Psoas muscle (tissue), 8 donors: ENCODE measurements around the gene VPS37C. TPM values are rescaled to one million over a fixed set of nuclear protein-coding genes. Genes with fewer than 3 reads are reported as not detected.

ENCODE experiments used
- ATAC-seq, 4 donors: fragments of 200-7000 bp; cut with Tn5 transposase; one replicate each; pipeline ENCODE4 v1.9.1; 2020; ENCODE audit warnings: moderate library complexity in 3 of 4, mild to moderate bottlenecking in 2 of 4
- DNase-seq, 2 donors: peaks; one replicate each; pipeline ENCODE4 v3.0.0-alpha.2; 2020
- H3K27ac ChIP-seq: fragments of 200-600 bp; one replicate; pipeline ENCODE4 v1.8.0; 2022
- H3K27me3 ChIP-seq, 3 donors: fragments of 200-600 bp in 1 of 3; one replicate each; pipeline versions ENCODE4 v1.6.1 to v1.8.0; 2013 to 2022; ENCODE audit warnings: low read length in 2 of 3, mild to moderate bottlenecking in 2 of 3, moderate library complexity in 1 of 3; ENCODE audit not compliant: insufficient read depth in 3 of 3
- H3K36me3 ChIP-seq, 2 donors: fragments of 200-600 bp in 1 of 2; one replicate each; pipeline versions ENCODE4 v1.6.1 to v1.8.0; 2013 to 2022; ENCODE audit warnings: low read depth in 1 of 2, mild to moderate bottlenecking in 1 of 2, moderate library complexity in 1 of 2; ENCODE audit not compliant: insufficient read depth in 1 of 2
- H3K4me1 ChIP-seq: fragments of 200-600 bp; one replicate; pipeline ENCODE4 v1.8.0; 2022
- H3K4me3 ChIP-seq: fragments of 200-600 bp; one replicate; pipeline ENCODE4 v1.8.0; 2022; ENCODE audit warnings: mild to moderate bottlenecking
- H3K9me3 ChIP-seq: fragments of 200-600 bp; one replicate; pipeline ENCODE4 v1.8.0; 2022
- WGBS, 3 donors: extraction: QIAGEN DNeasy Blood & Tissue Kit; methylation state at CpG; one replicate each; pipeline versions ENCODE4 v1.1.6 to v1.1.7; 2013; 5-methylcytosine and 5-hydroxymethylcytosine counted together
- intact Hi-C, 2 donors: fragments of 100-400 bp; cut with DNase I; formaldehyde crosslinking; loops; one replicate each; pipeline versions ENCODE4 v1.11.0 to v1.14.2; 2022
- polyA plus RNA-seq, 3 donors: library from polyadenylated mRNA; stranded (reverse); fragments of 200-250 nt; gene quantifications; one replicate each; pipeline ENCODE4 v1.2.3, GENCODE V29; 2013
- total RNA-seq, 4 donors: library from RNA; stranded (reverse); fragmentation: NEBNext Ultra II Directional in 2 of 4; extraction: Animal tissue kit (Norgen Biotek cat#: 25700) in 2 of 4; gene quantifications; one replicate each; pipeline versions ENCODE4 v1.2.1 to v1.2.4, GENCODE V29; 2021 to 2023
- TF ChIP-seq, protein P1 (sequence below): fragments of 200-600 bp; IDR thresholded peaks from one replicate; pipeline ENCODE4 v1.8.0; 2022; ENCODE audit warnings: antibody characterized with exemption
- donor health status: healthy with polysubstance abuse.
- donor health status: DM: no; HTN: no; CAD: no; lungs with moderate emphysema.
- donor health status: Bipolar disorder and iron deficiency.
- donor health status: healthy.
- donor health status: DM: yes; HTN: yes; CAD: no.
- donor health status: DM: no; HTN: no; CAD: no.
- donor health status: DM: no; HTN: no; CAD: no.
- donor health status: DM: yes; HTN: yes; CAD: no.

Gene VPS37C
- total and polyA plus RNA-seq, 7 donors, result 16.9 to 39.8 (median 25.6) TPM

DNA sequence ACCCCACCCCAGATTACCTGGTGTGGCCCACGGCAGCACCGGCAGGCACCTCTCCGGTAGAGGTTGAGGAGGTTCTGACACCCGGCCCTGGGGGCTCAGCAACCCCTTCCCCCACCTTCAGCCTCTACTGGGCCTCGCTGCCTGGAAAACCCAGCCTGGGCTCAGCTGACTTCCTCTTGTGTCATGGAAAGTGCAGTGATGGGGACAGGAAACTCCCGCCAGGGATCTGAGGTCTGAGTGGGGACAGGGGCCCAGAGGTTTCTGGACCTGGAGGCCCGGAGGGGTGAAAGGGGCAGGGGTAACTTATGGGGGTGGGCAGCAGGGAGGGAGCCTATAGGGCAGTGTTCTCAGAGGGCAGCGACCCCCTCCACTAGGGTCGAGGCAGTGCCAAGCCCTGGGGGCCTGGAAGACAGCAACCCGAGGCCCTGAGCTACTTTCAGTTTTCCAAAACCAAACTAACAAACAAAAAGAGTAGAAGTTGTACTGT is 68.9 kb downstream of the VPS37C start:
- ATAC-seq (no peak), DNase-seq (no peak)
- no peaks in the 10 kb centered on the region for H3K4me1 ChIP-seq
- no peaks in the 10 kb centered on the region for H3K9me3 ChIP-seq
- H3K27me3 ChIP-seq, result no peaks in the 10 kb centered on the region
- 80 to 83% (median 81%) methylated on average over 10 of the region's 10 CpGs for WGBS, 3 donors
- H3K36me3 ChIP-seq, result no peaks in the 10 kb centered on the region
- TF ChIP-seq, protein P1, sequence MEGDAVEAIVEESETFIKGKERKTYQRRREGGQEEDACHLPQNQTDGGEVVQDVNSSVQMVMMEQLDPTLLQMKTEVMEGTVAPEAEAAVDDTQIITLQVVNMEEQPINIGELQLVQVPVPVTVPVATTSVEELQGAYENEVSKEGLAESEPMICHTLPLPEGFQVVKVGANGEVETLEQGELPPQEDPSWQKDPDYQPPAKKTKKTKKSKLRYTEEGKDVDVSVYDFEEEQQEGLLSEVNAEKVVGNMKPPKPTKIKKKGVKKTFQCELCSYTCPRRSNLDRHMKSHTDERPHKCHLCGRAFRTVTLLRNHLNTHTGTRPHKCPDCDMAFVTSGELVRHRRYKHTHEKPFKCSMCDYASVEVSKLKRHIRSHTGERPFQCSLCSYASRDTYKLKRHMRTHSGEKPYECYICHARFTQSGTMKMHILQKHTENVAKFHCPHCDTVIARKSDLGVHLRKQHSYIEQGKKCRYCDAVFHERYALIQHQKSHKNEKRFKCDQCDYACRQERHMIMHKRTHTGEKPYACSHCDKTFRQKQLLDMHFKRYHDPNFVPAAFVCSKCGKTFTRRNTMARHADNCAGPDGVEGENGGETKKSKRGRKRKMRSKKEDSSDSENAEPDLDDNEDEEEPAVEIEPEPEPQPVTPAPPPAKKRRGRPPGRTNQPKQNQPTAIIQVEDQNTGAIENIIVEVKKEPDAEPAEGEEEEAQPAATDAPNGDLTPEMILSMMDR, result no peak
- H3K27ac ChIP-seq, result no peak overlapping the region
- intact Hi-C loops, result no loop called here
- no peak overlapping the region for H3K4me3 ChIP-seq

DNA sequence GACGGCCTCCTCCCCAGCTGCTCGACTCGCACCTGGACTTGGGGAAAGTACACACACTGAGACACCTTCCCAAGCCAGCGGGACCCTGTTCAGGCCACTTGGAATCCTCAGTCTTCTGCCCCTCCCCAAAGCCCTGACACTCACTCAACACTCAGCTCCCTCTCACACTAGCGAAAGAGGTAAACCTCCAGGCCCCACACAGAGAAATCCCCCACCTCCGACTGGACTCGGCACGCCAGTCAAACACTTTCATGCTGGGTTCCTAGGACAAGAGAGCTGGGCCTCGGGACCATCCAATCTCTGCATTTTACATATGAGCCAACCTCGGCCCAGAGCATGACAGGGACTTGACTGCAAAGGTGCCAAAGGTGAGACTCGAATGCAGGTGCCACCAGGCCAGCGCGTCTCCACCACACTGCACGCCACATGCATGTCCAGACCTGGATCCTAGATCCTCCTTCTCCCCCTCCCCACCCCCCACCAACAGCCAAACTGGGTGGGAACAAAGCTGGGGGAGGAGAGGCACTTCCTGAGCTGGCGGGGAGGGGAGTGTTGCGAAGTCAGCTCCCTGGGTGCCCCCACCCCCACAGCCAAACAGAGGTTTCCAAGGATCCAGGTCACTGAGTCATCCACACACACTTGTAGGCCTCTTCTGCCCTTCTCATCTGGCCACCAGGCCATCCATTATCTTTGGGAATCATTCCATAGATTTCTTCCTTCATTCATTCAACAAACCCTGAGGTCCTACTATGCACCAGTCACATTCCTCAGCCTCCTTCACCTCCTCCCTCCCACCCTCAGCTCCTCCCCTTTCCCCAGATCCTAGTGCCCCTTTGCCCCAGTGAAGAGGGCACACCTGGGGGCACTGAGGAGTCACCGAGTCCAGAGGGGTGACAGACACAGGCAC is 69.6 kb downstream of the VPS37C start:
- H3K4me1 ChIP-seq, result no peaks in the 10 kb centered on the region
- no peaks in the 10 kb centered on the region for H3K9me3 ChIP-seq
- H3K4me3 ChIP-seq, result no peak overlapping the region
- ATAC-seq (no peak), DNase-seq (no peak)
- 92 to 95% (median 95%) methylated on average over 17 of the region's 17 CpGs for WGBS, 3 donors
- TF ChIP-seq, protein P1, result no peak
- H3K27me3 ChIP-seq, result no peaks in the 10 kb centered on the region
- intact Hi-C loops, result no loop called here
- no peaks in the 10 kb centered on the region for H3K36me3 ChIP-seq
- H3K27ac ChIP-seq, result no peak overlapping the region

DNA sequence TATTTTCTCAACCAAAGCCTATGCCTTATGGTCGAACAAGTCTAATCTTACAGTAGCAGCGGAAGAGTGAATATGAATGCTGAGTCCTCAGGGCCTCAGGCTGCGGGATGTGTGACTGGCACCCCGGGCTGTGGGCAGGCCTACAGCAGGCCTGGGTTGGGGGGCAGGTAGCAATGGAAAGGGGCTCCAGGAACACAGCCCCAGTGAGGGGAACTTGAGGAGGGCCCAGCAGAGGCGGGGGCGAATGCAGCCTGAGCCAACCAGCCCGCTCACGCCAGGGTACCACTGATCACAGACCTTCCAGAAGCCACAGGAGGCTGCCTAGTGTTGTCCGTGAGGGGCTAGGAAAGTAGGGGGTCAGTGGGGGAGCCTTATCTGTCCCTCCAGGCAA is 70.2 kb downstream of the VPS37C start:
- intact Hi-C loops, result no loop called here
- 90 to 97% (median 93%) methylated on average over 9 of the region's 9 CpGs for WGBS, 3 donors
- H3K9me3 ChIP-seq, result no peaks in the 10 kb centered on the region
- H3K27ac ChIP-seq, result no peak overlapping the region
- H3K4me3 ChIP-seq, result no peak overlapping the region
- TF ChIP-seq, protein P1, result no peak
- H3K36me3 ChIP-seq, result no peaks in the 10 kb centered on the region
- DNase-seq (no peak), ATAC-seq (no peak)
- no peaks in the 10 kb centered on the region for H3K27me3 ChIP-seq
- H3K4me1 ChIP-seq, result no peaks in the 10 kb centered on the region

DNA sequence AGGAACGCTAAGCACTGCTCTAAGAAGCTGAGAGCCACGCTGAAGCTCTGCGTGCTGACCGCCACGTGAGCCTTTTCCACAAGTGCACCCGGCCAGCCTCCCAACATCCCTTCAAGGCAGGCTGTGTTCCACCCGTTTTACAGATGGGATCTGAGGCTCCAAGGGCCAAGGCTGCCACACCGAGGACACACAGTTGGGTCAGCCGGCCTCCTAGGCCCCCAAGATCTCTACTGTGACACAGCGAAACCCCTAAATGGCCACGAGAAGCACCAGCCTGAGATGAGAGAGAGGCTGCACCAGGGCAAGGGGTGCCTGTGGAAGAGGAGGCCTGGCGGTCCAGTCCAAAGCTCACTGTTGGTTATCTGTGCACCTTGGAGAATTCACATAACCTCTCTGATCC is 70.7 kb downstream of the VPS37C start:
- Histone ChIP-seq H3K9me3 (no peaks in the 10 kb centered on the region), H3K27me3 (no peaks in the 10 kb centered on the region), H3K4me3 (no peak overlapping the region), H3K27ac (no peak overlapping the region), H3K4me1 (no peaks in the 10 kb centered on the region), H3K36me3 (no peaks in the 10 kb centered on the region)
- intact Hi-C loops, result no loop called here
- ATAC-seq, result no peak
- no peak for DNase-seq
- 82 to 92% (median 86%) methylated on average over 12 of the region's 12 CpGs for WGBS, 3 donors
- TF ChIP-seq, protein P1, result no peak
